Measurements from ENCODE around the gene A4GALT. TPM values are rescaled to one million over a fixed set of nuclear protein-coding genes. Genes with fewer than 3 reads are reported as not detected.
"Not testable (repeated sequence)": the region's sequence is repeated elsewhere in the genome, so short reads cannot be mapped to it uniquely, and the experiment has no call there.

Gene A4GALT
- total RNA-seq, 1 experiment from 2014 or later: 6.9 TPM

GRCh38 chr22:42678894-42679293 is 41.8 kb downstream of the A4GALT start:
- ChIA-PET CTCF (no interaction called here), POLR2A (no interaction called here)
- no peaks in the 10 kb centered on the region for H3K27me3 ChIP-seq (ENCODE audit: control insufficient read depth, insufficient read depth, low read length)
- no peak overlapping the region for H3K4me3 ChIP-seq (ENCODE audit: low read depth in 2 of 2, low read length in 2 of 2)
- in situ Hi-C loops (cut with HindIII; ENCODE audit: low pct_unique_long_range_greater_than_20kb, low sequenced_read_pairs) (no loop called here), intact Hi-C loops (cut with micrococcal nuclease; ENCODE audit: unreplicated experiment) (no loop called here)
- H3K36me3 ChIP-seq (ENCODE audit: control insufficient read depth, insufficient read depth, low read length): no peaks in the 10 kb centered on the region
- H3K4me1 ChIP-seq (ENCODE audit: control insufficient read depth, insufficient read depth, low read length): no peaks in the 10 kb centered on the region
- no TSS peak for BruUV-seq (replicated peaks)
- no peaks in the 10 kb centered on the region for H3K9me3 ChIP-seq (ENCODE audit: control insufficient read depth, insufficient read depth, low read depth, low read length)
- H3K27ac ChIP-seq (ENCODE audit: low read length): no peak overlapping the region
- TF ChIP-seq REST (IDR thresholded peaks at IDR 0.05; ENCODE audit: insufficient read depth in 1 of 2, low read depth in 2 of 2, low read length in 1 of 2): no peak
- TF ChIP-seq TCF7L2 (IDR thresholded peaks at IDR 0.05; ENCODE audit: low read depth, low read length): no peak
- no peak for TF ChIP-seq POLR2AphosphoS5 (IDR thresholded peaks at IDR 0.05; ENCODE audit: low read depth, low read length)
- TF ChIP-seq CTCF (IDR thresholded peaks at IDR 0.05): no peak
- TF ChIP-seq SIN3A (IDR thresholded peaks at IDR 0.05; ENCODE audit: borderline replicate concordance, insufficient read depth, low read depth, low read length): no peak
- DNase-seq (ENCODE audit: low read depth, low spot score) (no peak), ATAC-seq (no peak)

- in situ Hi-C loops (cut with HindIII; ENCODE audit: low pct_unique_long_range_greater_than_20kb, low sequenced_read_pairs): not testable (repeated sequence)
Measured at GRCh38 chr22:42677936-42678335, 42.7 kb downstream of the A4GALT start.

DNA sequence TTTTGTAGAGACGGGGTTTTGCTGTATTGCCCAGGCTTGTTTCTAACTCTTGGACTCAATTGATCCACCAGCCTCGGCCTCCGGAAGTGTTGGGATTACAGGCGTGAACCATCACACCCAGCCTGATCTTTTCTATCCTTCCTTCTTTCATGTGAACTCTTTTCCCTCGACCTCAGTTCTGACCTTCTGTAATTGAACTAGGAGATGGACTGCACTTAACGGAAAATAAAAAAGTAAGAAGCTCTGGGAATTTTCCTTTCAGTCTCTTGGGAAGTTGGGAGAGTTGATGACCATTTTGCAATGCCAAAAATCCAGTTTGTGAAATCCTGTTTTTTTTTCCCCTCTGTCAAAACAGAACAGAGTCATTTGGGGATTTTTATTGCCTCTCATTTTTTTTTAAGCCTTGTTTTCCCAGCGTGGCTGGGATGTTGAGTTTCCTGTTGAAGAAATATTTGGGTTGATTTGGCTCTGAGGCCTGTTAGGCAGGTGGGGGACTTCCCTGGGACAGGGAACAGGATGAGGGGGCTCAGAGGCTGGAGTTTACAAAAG is 44.5 kb downstream of the A4GALT start:
- Histone ChIP-seq H3K27ac (ENCODE audit: low read length) (no peak overlapping the region), H3K4me1 (ENCODE audit: control insufficient read depth, insufficient read depth, low read length) (peaks cover 3% of the 10 kb centered on the region; the same call in 1 of the 2 replicates), H3K4me3 (ENCODE audit: low read depth in 2 of 2, low read length in 2 of 2) (no peak overlapping the region), H3K36me3 (ENCODE audit: control insufficient read depth, insufficient read depth, low read length) (no peaks in the 10 kb centered on the region), H3K9me3 (ENCODE audit: control insufficient read depth, insufficient read depth, low read depth, low read length) (no peaks in the 10 kb centered on the region), H3K27me3 (ENCODE audit: control insufficient read depth, insufficient read depth, low read length) (no peaks in the 10 kb centered on the region)
- TF ChIP-seq POLR2AphosphoS5 (IDR thresholded peaks at IDR 0.05; ENCODE audit: low read depth, low read length): no peak
- no peak for TF ChIP-seq CTCF (IDR thresholded peaks at IDR 0.05)
- no peak for TF ChIP-seq REST (IDR thresholded peaks at IDR 0.05; ENCODE audit: insufficient read depth in 1 of 2, low read depth in 2 of 2, low read length in 1 of 2)
- no peak for TF ChIP-seq TCF7L2 (IDR thresholded peaks at IDR 0.05; ENCODE audit: low read depth, low read length)
- TF ChIP-seq SIN3A (IDR thresholded peaks at IDR 0.05; ENCODE audit: borderline replicate concordance, insufficient read depth, low read depth, low read length): no peak
- in situ Hi-C loops (cut with HindIII; ENCODE audit: low pct_unique_long_range_greater_than_20kb, low sequenced_read_pairs) (no loop called here), intact Hi-C loops (cut with micrococcal nuclease; ENCODE audit: unreplicated experiment) (no loop called here)
- BruUV-seq (replicated peaks): no TSS peak
- CTCF ChIA-PET: no interaction called here
- POLR2A ChIA-PET: no interaction called here
- DNase-seq (ENCODE audit: low read depth, low spot score): no peak
- no peak for ATAC-seq

More at GRCh38 chr22:42677936-42678335, 42.7 kb downstream of the A4GALT start:
- intact Hi-C loops (cut with micrococcal nuclease; ENCODE audit: unreplicated experiment); POLR2A ChIA-PET; ATAC-seq; H3K4me1 ChIP-seq (ENCODE audit: control insufficient read depth, insufficient read depth, low read length); H3K9me3 ChIP-seq (ENCODE audit: control insufficient read depth, insufficient read depth, low read depth, low read length); BruUV-seq (replicated peaks); H3K27me3 ChIP-seq (ENCODE audit: control insufficient read depth, insufficient read depth, low read length); H3K4me3 ChIP-seq (ENCODE audit: low read depth in 2 of 2, low read length in 2 of 2); H3K27ac ChIP-seq (ENCODE audit: low read length); CTCF ChIA-PET; H3K36me3 ChIP-seq (ENCODE audit: control insufficient read depth, insufficient read depth, low read length); DNase-seq (ENCODE audit: low read depth, low spot score): not testable (repeated sequence)
